IMR-90 (cell line): ENCODE results near the gene PLEKHG4. TPM values are rescaled to one million over a fixed set of nuclear protein-coding genes. Genes with fewer than 3 reads are reported as not detected.

Experiments
- ATAC-seq: fragments of 200-7000 bp; cut with Tn5 transposase; 2 replicates; pipeline ENCODE4 v1.9.1; 2020; ENCODE audit warnings: low read depth, mild to moderate bottlenecking, moderate library complexity
- BruUV-seq: library from RNA; stranded (reverse); fragments of 400-500 nt; replicated peaks from 2 replicates; lab custom pipeline; 2021; lab: Mats Ljungman, UMichigan
- CTCF ChIA-PET: fragments of 300-600 bp; formaldehyde crosslinking; extraction: SDS; loops from one replicate; lab custom pipeline; 2021; ENCODE audit warnings: antibody characterized with exemption; lab: Yijun Ruan, JAX
- POLR2A ChIA-PET: fragments of 300-600 bp; sonication (Branson Sonifier 250); formaldehyde crosslinking; loops from one replicate; lab custom pipeline; 2022; ENCODE audit warnings: antibody characterized with exemption; ENCODE audit not compliant: unreplicated experiment; lab: Charles Lee
- DNase-seq: peaks from one replicate; pipeline ENCODE4 v3.0.0; 2013
- H2AFZ ChIP-seq: replicated peaks from 2 replicates; pipeline ENCODE3; 2013; ENCODE audit warnings: low read length, mild to moderate bottlenecking; ENCODE audit not compliant: poor library complexity
- H2AK5ac ChIP-seq: 2 replicates; pipeline ENCODE4 v1.6.1; 2013; ENCODE audit warnings: low read depth, low read length, inconsistent platforms
- H2AK9ac ChIP-seq: replicated peaks from 2 replicates; pipeline ENCODE3; 2013; ENCODE audit warnings: mild to moderate bottlenecking, low read depth, low read length, moderate library complexity; ENCODE audit not compliant: poor library complexity
- H2BK120ac ChIP-seq: 2 replicates; pipeline ENCODE4 v1.6.1; 2013; ENCODE audit warnings: low read depth, low read length, inconsistent platforms
- H2BK15ac ChIP-seq: 3 replicates; pipeline ENCODE4 v1.6.1; 2013; ENCODE audit warnings: low read depth, low read length, inconsistent platforms
- H2BK20ac ChIP-seq: 2 replicates; pipeline ENCODE4 v1.6.1; 2013; ENCODE audit warnings: low read depth, mild to moderate bottlenecking, inconsistent platforms, low read length, moderate library complexity
- H2BK5ac ChIP-seq: 2 replicates; pipeline ENCODE4 v1.6.1; 2013; ENCODE audit warnings: mild to moderate bottlenecking, low read depth, low read length, inconsistent platforms; ENCODE audit not compliant: poor library complexity, severe bottlenecking
- H3K14ac ChIP-seq: replicated peaks from 2 replicates; pipeline ENCODE4 v1.6.1; 2013; ENCODE audit warnings: low read depth, low read length, inconsistent platforms
- H3K18ac ChIP-seq: 2 replicates; pipeline ENCODE4 v1.6.1; 2013; ENCODE audit warnings: low read depth, low read length, control low read depth
- H3K23ac ChIP-seq: 2 replicates; pipeline ENCODE4 v1.6.1; 2013; ENCODE audit warnings: low read depth, low read length, inconsistent platforms
- H3K27ac ChIP-seq: 2 replicates; pipeline ENCODE4 v1.5.1; 2013; ENCODE audit warnings: mild to moderate bottlenecking, control low read depth, low read length; ENCODE audit not compliant: insufficient read depth
- H3K27me3 ChIP-seq: 2 replicates; pipeline ENCODE4 v1.6.1; 2013; ENCODE audit warnings: low read length; ENCODE audit not compliant: control insufficient read depth, insufficient read depth
- H3K36me3 ChIP-seq: 2 replicates; pipeline ENCODE4 v1.6.1; 2013; ENCODE audit warnings: low read length, mixed read lengths; ENCODE audit not compliant: control insufficient read depth, insufficient read depth
- H3K4ac ChIP-seq: 2 replicates; pipeline ENCODE4 v1.6.1; 2013; ENCODE audit warnings: low read depth, low read length, inconsistent platforms
- H3K4me1 ChIP-seq: 2 replicates; pipeline ENCODE4 v1.6.1; 2013; ENCODE audit warnings: low read length, mixed read lengths; ENCODE audit not compliant: control insufficient read depth, insufficient read depth
- H3K4me2 ChIP-seq: 2 replicates; pipeline ENCODE4 v1.6.1; 2013; ENCODE audit warnings: low read depth, mild to moderate bottlenecking, control low read depth, low read length, moderate library complexity
- H3K4me3 ChIP-seq: 2 replicates; pipeline ENCODE4 v1.5.1; 2013; ENCODE audit warnings: low read depth, mild to moderate bottlenecking, control low read depth, low read length, moderate library complexity; ENCODE audit not compliant: insufficient read depth
- H3K56ac ChIP-seq: 2 replicates; pipeline ENCODE4 v1.6.1; 2013; ENCODE audit warnings: low read length, inconsistent platforms; ENCODE audit not compliant: insufficient read depth; ENCODE audit errors: extremely low read depth
- H3K79me1 ChIP-seq, 2 experiments: 2 replicates each; pipeline ENCODE4 v1.6.1; 2013; ENCODE audit warnings: low read length in 2 of 2, inconsistent platforms in 1 of 2, low read depth in 1 of 2
- H3K9ac ChIP-seq: 2 replicates; pipeline ENCODE4 v1.6.1; 2013; ENCODE audit warnings: low read depth, low read length, control low read depth
- H3K9me1 ChIP-seq: 2 replicates; pipeline ENCODE4 v1.6.1; 2013; ENCODE audit warnings: low read length, inconsistent platforms; ENCODE audit not compliant: insufficient read depth
- H3K9me3 ChIP-seq: 2 replicates; pipeline ENCODE4 v1.6.1; 2013; ENCODE audit warnings: low read length; ENCODE audit not compliant: control insufficient read depth, insufficient read depth
- H4K20me1 ChIP-seq: 2 replicates; pipeline ENCODE4 v1.6.1; 2013; ENCODE audit warnings: low read length, inconsistent platforms; ENCODE audit not compliant: insufficient read depth
- H4K5ac ChIP-seq: 2 replicates; pipeline ENCODE4 v1.6.1; 2013; ENCODE audit warnings: mild to moderate bottlenecking, low read depth, low read length, control low read depth
- H4K8ac ChIP-seq, 2 experiments: 2 replicates each; pipeline ENCODE4 v1.6.1; 2013; ENCODE audit warnings: low read depth in 2 of 2, low read length in 2 of 2, control low read depth in 1 of 2, inconsistent platforms in 1 of 2
- H4K91ac ChIP-seq: 2 replicates; pipeline ENCODE4 v1.6.1; 2013; ENCODE audit warnings: low read depth, low read length, inconsistent platforms; ENCODE audit not compliant: insufficient read depth
- BHLHE40 ChIP-seq: fragments of 150-350 bp; IDR thresholded peaks from 2 replicates; pipeline ENCODE4 v1.6.1; 2016; ENCODE audit warnings: mild to moderate bottlenecking, low read depth, low read length
- CEBPB ChIP-seq: IDR thresholded peaks from 2 replicates; pipeline ENCODE4 v1.6.1; 2012; ENCODE audit warnings: low read depth, low read length, improper control_type of control experiment
- FOS ChIP-seq: fragments of 150-350 bp; IDR thresholded peaks from 2 replicates; pipeline ENCODE4 v1.6.1; 2016; ENCODE audit warnings: low read depth, low read length
- MAZ ChIP-seq: IDR thresholded peaks from 2 replicates; pipeline ENCODE4 v1.6.1; 2012; ENCODE audit warnings: low read depth, mild to moderate bottlenecking, low read length, improper control_type of control experiment, moderate library complexity, borderline replicate concordance
- NFE2L2 ChIP-seq: fragments of 150-350 bp; IDR thresholded peaks from 2 replicates; pipeline ENCODE4 v1.6.1; 2016; ENCODE audit warnings: low read depth, mild to moderate bottlenecking, low read length
- POLR2A ChIP-seq: IDR thresholded peaks from 2 replicates; pipeline ENCODE4 v1.6.1; 2012; ENCODE audit warnings: mild to moderate bottlenecking, low read depth, low read length
- RAD21 ChIP-seq: IDR thresholded peaks from 2 replicates; pipeline ENCODE4 v1.6.1; 2012; ENCODE audit warnings: low read length, improper control_type of control experiment
- RFX5 ChIP-seq: IDR thresholded peaks from 2 replicates; pipeline ENCODE4 v1.8.0; 2012; ENCODE audit warnings: low read depth, mild to moderate bottlenecking, low read length, moderate library complexity
- SMC3 ChIP-seq: fragments of 150-350 bp; IDR thresholded peaks from 2 replicates; pipeline ENCODE4 v1.6.1; 2016; ENCODE audit warnings: low read depth, mild to moderate bottlenecking, antibody characterized with exemption, low read length, moderate library complexity
- WGBS, 2 experiments: methylation state at CpG; one replicate each; pipeline versions ENCODE4 v1.1.5 to v1.1.7; 2013; ENCODE audit warnings: missing lambda C conversion rate in 2 of 2; ENCODE audit not compliant: insufficient read length in 1 of 2; ENCODE audit errors: extremely low coverage in 2 of 2; 5-methylcytosine and 5-hydroxymethylcytosine counted together
- dilution Hi-C: fragments of 300-500 bp; cut with HindIII; formaldehyde crosslinking; loops from one replicate; pipeline ENCODE4 v1.14.3; 2018; ENCODE audit warnings: low sequenced_read_pairs; ENCODE audit not compliant: unreplicated experiment
- in situ Hi-C: fragments of 300-500 bp; cut with MboI; formaldehyde crosslinking; loops from 3 replicates; pipeline ENCODE4 v1.14.3; 2019; ENCODE audit warnings: low sequenced_read_pairs, inconsistent platforms, mixed read lengths
- intact Hi-C: fragments of 100-400 bp; cut with micrococcal nuclease; formaldehyde crosslinking; loops from 2 replicates; pipeline ENCODE4 v1.10.0; 2022
- polyA plus RNA-seq, 3 experiments: library from polyadenylated mRNA; depleted of rRNA; stranded (reverse); fragments of >200 nt; gene quantifications; 2 replicates each; pipeline ENCODE4 v1.2.3, GENCODE V29; 2012; ENCODE audit warnings: low replicate concordance in 1 of 3
- total RNA-seq: library from RNA; depleted of rRNA; stranded (reverse); fragments of >200 nt; gene quantifications from 2 replicates; pipeline ENCODE4 v1.2.3, GENCODE V29; 2012
- TF ChIP-seq, protein P1 (sequence below): conservative IDR thresholded peaks from 2 replicates; pipeline ENCODE4 v1.5.1; 2012; ENCODE audit warnings: mild to moderate bottlenecking, low read depth, low read length, improper control_type of control experiment
- TF ChIP-seq, protein P2 (sequence below): fragments of 150-350 bp; IDR thresholded peaks from 2 replicates; pipeline ENCODE4 v1.6.1; 2016; ENCODE audit warnings: low read depth, mild to moderate bottlenecking, low read length, moderate library complexity, borderline replicate concordance

The PLEKHG4 gene
- total and polyA plus RNA-seq, 2 of the 4 experiments (the other 2 are of a cell fraction) = 14.0 to 50.7 TPM

DNA sequence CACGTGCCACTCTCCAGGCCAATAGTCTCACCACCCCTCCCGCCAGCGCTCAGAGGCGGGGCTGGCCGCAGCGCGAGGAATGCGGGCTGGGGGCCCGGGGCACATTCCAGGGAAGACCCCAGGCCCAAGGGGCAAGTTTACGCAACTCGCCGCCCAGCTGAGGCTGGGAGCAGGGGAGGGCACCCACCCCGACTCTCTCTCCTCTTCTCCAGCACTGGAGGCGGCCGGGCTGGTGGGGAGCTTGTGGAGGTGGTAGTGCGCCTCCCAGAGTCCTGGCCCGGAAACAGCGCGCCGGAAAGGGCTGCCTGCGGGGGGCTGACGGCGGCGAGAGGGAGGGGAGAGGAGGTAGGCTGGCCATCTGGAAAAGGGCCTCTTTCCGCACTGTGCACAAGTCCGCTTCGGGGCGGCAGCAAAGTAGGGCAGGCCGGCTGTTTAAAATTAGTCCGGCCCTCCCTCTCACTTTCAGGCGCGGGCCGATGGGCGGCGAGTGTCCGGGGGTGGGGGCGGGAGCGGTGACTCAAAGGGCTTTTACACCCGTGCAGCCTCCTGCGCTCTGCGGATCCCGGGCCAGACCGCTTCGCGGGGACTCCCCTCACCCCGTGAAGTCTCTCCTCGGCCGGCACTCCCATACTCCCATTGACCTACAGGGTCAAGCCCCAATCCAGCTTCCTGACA, 33.1 kb upstream of the PLEKHG4 start:
- Histone ChIP-seq H4K5ac (peak overlapping the region; percentile 15; the same call in 1 of the 2 replicates), H3K4me3 (peak overlapping the region; percentile 89), H3K14ac (peak overlapping the region; percentile 64), H3K36me3 (no peaks in the 10 kb centered on the region), H3K27me3 (no peaks in the 10 kb centered on the region), H3K27ac (peak overlapping the region; percentile 88), H2BK5ac (peak overlapping the region; percentile 87), H3K4ac (peak overlapping the region; percentile 96), H3K56ac (peak overlapping the region; percentile 80), H4K91ac (peak overlapping the region; percentile 88; the same call in 1 of the 2 replicates), H2BK15ac (peak overlapping the region; percentile 26; the same call in 1 of the 3 replicates), H3K18ac (peak overlapping the region; percentile 7; the same call in 1 of the 2 replicates), H3K9me1 (peaks cover 33% of the 10 kb centered on the region), H3K4me1 (peaks cover 49% of the 10 kb centered on the region), H4K8ac (peak overlapping the region; percentile 61 to 94), H2AK5ac (peak overlapping the region; percentile 99), H3K9me3 (no peaks in the 10 kb centered on the region), H3K79me1 (peaks cover 22 to 71% of the 10 kb centered on the region in 2 experiments; a peak in 3 of 4 replicates), H4K20me1 (no peaks in the 10 kb centered on the region; the same call in 1 of the 2 replicates), H2BK120ac (peak overlapping the region; percentile 64; the same call in 1 of the 2 replicates), H2AFZ (peak overlapping the region; percentile 90), H3K9ac (peak overlapping the region; percentile 52), H3K23ac (peak overlapping the region; percentile 92; the same call in 1 of the 2 replicates), H3K4me2 (peak overlapping the region; percentile 69), H2AK9ac (peak overlapping the region; percentile 97), H2BK20ac (no peak overlapping the region)
- no peak for TF ChIP-seq RFX5
- TF ChIP-seq, protein P1, sequence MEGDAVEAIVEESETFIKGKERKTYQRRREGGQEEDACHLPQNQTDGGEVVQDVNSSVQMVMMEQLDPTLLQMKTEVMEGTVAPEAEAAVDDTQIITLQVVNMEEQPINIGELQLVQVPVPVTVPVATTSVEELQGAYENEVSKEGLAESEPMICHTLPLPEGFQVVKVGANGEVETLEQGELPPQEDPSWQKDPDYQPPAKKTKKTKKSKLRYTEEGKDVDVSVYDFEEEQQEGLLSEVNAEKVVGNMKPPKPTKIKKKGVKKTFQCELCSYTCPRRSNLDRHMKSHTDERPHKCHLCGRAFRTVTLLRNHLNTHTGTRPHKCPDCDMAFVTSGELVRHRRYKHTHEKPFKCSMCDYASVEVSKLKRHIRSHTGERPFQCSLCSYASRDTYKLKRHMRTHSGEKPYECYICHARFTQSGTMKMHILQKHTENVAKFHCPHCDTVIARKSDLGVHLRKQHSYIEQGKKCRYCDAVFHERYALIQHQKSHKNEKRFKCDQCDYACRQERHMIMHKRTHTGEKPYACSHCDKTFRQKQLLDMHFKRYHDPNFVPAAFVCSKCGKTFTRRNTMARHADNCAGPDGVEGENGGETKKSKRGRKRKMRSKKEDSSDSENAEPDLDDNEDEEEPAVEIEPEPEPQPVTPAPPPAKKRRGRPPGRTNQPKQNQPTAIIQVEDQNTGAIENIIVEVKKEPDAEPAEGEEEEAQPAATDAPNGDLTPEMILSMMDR = peak; percentile 42
- TF ChIP-seq POLR2A = peak; percentile 39; the same call in 1 of the 2 replicates
- peak; percentile 34 for TF ChIP-seq RAD21
- peak; percentile 70 for TF ChIP-seq CEBPB
- no peak for TF ChIP-seq FOS
- peak; percentile 90; the same call in 1 of the 2 replicates for TF ChIP-seq MAZ
- peak; percentile 78 for TF ChIP-seq BHLHE40
- TF ChIP-seq, protein P2, sequence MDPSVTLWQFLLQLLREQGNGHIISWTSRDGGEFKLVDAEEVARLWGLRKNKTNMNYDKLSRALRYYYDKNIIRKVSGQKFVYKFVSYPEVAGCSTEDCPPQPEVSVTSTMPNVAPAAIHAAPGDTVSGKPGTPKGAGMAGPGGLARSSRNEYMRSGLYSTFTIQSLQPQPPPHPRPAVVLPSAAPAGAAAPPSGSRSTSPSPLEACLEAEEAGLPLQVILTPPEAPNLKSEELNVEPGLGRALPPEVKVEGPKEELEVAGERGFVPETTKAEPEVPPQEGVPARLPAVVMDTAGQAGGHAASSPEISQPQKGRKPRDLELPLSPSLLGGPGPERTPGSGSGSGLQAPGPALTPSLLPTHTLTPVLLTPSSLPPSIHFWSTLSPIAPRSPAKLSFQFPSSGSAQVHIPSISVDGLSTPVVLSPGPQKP = no peak
- TF ChIP-seq SMC3 = no peak
- no peak for TF ChIP-seq NFE2L2
- CTCF ChIA-PET = interaction anchor here (2.3 kb wide), 1 partner anchor 14 kb away, joined by 5 read pairs; no protein-coding TSS in a partner anchor
- 0% methylated on average over 10 of the region's 48 CpGs; no CpG with 5 or more reads in 1 of the 2 experiments for WGBS, 2 experiments
- POLR2A ChIA-PET = no interaction called here
- intact Hi-C loops (loop anchor here (1.0 to 5.0 kb wide), 2 partner anchors 19 to 146 kb away; partner anchors contain the start of genes TMEM208 and TPPP3), dilution Hi-C loops (no loop called here), in situ Hi-C loops (no loop called here)
- ATAC-seq (peak; percentile 43), DNase-seq (peak; percentile 85)
- BruUV-seq = no TSS peak
